Measurements from ENCODE around the gene SF3A1.
A peak's percentile ranks its signal among the peaks of the same experiment; 100 is the strongest.

DNA sequence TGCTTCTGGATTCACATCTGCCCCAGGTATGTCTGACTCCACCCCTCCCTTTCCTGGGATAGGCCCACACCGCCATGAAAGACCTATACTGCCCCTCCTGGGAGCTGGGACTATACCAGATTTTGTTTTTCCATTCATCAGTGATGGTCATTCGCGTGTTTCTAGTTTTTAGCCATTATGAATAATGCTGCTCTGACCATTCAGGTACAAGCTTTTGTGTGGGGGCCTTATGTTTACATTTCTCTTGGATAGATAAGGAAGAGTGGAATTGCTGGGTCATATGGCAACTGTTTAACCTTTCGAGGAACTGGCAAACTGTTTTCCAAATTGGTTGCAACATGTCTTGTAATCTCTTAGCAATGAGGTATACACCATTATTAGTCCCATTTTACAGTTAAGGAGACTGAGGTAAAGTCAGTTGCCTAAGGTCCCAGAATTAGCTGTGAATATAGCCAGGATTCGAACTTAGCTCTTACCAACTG is 28.8 kb downstream of the SF3A1 start:
- TF ChIP-seq, protein P1, sequence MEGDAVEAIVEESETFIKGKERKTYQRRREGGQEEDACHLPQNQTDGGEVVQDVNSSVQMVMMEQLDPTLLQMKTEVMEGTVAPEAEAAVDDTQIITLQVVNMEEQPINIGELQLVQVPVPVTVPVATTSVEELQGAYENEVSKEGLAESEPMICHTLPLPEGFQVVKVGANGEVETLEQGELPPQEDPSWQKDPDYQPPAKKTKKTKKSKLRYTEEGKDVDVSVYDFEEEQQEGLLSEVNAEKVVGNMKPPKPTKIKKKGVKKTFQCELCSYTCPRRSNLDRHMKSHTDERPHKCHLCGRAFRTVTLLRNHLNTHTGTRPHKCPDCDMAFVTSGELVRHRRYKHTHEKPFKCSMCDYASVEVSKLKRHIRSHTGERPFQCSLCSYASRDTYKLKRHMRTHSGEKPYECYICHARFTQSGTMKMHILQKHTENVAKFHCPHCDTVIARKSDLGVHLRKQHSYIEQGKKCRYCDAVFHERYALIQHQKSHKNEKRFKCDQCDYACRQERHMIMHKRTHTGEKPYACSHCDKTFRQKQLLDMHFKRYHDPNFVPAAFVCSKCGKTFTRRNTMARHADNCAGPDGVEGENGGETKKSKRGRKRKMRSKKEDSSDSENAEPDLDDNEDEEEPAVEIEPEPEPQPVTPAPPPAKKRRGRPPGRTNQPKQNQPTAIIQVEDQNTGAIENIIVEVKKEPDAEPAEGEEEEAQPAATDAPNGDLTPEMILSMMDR (IDR thresholded peaks at IDR 0.05; ENCODE audit: control extremely low read depth in 1 of 3, insufficient read depth in 1 of 3, low read depth in 1 of 3, low read length in 3 of 3): peak; percentile 32 to 53 (median 41); a peak in 3 of 4 replicates
- TF ChIP-seq EZH2 (IDR thresholded peaks at IDR 0.05; ENCODE audit: low read depth, low read length, severe bottlenecking) (no peak), BRCA1 (IDR thresholded peaks at IDR 0.05; ENCODE audit: low read depth, low read length) (no peak), CHD2 (IDR thresholded peaks at IDR 0.05; ENCODE audit: low read length) (no peak), POLR2AphosphoS5 (IDR thresholded peaks at IDR 0.05; ENCODE audit: low read depth, low read length) (no peak), SIRT6 (IDR thresholded peaks at IDR 0.05; ENCODE audit: low read length) (no peak), RXRA (IDR thresholded peaks at IDR 0.05; ENCODE audit: insufficient read depth, low read depth, low read length) (no peak), POLR2A (IDR thresholded peaks at IDR 0.05; ENCODE audit: control extremely low read depth in 1 of 2, low read depth in 2 of 2, low read length in 2 of 2) (no peak), SIN3A (conservative IDR thresholded peaks at IDR 0.05 in 1 of 2, IDR thresholded peaks at IDR 0.05 in 1 of 2; ENCODE audit: low read depth in 1 of 2, low read length in 2 of 2) (no peak), CBX5 (IDR thresholded peaks at IDR 0.05; ENCODE audit: low read depth, low read length) (no peak)
- TF ChIP-seq, protein P2, sequence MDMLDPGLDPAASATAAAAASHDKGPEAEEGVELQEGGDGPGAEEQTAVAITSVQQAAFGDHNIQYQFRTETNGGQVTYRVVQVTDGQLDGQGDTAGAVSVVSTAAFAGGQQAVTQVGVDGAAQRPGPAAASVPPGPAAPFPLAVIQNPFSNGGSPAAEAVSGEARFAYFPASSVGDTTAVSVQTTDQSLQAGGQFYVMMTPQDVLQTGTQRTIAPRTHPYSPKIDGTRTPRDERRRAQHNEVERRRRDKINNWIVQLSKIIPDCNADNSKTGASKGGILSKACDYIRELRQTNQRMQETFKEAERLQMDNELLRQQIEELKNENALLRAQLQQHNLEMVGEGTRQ (IDR thresholded peaks at IDR 0.05; ENCODE audit: low read length): no peak
- TF ChIP-seq, protein P3, sequence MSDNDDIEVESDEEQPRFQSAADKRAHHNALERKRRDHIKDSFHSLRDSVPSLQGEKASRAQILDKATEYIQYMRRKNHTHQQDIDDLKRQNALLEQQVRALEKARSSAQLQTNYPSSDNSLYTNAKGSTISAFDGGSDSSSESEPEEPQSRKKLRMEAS (IDR thresholded peaks at IDR 0.05): no peak
- TF ChIP-seq, protein P4, sequence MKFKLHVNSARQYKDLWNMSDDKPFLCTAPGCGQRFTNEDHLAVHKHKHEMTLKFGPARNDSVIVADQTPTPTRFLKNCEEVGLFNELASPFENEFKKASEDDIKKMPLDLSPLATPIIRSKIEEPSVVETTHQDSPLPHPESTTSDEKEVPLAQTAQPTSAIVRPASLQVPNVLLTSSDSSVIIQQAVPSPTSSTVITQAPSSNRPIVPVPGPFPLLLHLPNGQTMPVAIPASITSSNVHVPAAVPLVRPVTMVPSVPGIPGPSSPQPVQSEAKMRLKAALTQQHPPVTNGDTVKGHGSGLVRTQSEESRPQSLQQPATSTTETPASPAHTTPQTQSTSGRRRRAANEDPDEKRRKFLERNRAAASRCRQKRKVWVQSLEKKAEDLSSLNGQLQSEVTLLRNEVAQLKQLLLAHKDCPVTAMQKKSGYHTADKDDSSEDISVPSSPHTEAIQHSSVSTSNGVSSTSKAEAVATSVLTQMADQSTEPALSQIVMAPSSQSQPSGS (IDR thresholded peaks at IDR 0.05; ENCODE audit: low read length): no peak
